H1 (cell line): ENCODE measurements around the gene TRAPPC5. TPM values are rescaled to one million over a fixed set of nuclear protein-coding genes. Genes with fewer than 3 reads are reported as not detected.

Experiments used
- CTCF ChIA-PET: fragments of 300-600 bp; sonication (Branson Sonifier 250); formaldehyde crosslinking; loops from one replicate; lab custom pipeline; 2021; ENCODE audit not compliant: partially characterized antibody; lab: Charles Lee
- POLR2A ChIA-PET: fragments of 300-600 bp; sonication (Branson Sonifier 250); formaldehyde crosslinking; loops from one replicate; lab custom pipeline; 2021; ENCODE audit warnings: inconsistent platforms; ENCODE audit not compliant: partially characterized antibody; lab: Charles Lee
- DNase-seq, 2 experiments: peaks; one replicate each; pipeline versions ENCODE4 v3.0.0 to v3.0.0-alpha.2; 2010 to 2022; ENCODE audit warnings: low spot score in 2 of 2, low read depth in 1 of 2, mixed read lengths in 1 of 2
- FAIRE-seq: peaks from 2 replicates; lab custom pipeline; 2011; peaks lifted over from hg19 to GRCh38; lab: Jason Lieb, UNC
- H2AFZ ChIP-seq: 2 replicates; pipeline ENCODE4 v1.8.1; 2012; ENCODE audit warnings: low read length, inconsistent platforms
- H2AK5ac ChIP-seq: 2 replicates; pipeline ENCODE4 v1.6.1; 2013; ENCODE audit warnings: low read depth, low read length
- H2BK120ac ChIP-seq: replicated peaks from 2 replicates; pipeline ENCODE3; 2013; ENCODE audit warnings: low read depth, low read length, inconsistent platforms
- H2BK12ac ChIP-seq: 2 replicates; pipeline ENCODE4 v1.6.1; 2013; ENCODE audit warnings: low read depth, low read length
- H2BK15ac ChIP-seq: 2 replicates; pipeline ENCODE4 v1.6.1; 2013; ENCODE audit warnings: low read length
- H2BK20ac ChIP-seq: 2 replicates; pipeline ENCODE4 v1.6.1; 2013; ENCODE audit warnings: low read length
- H2BK5ac ChIP-seq: 2 replicates; pipeline ENCODE4 v1.6.1; 2013; ENCODE audit warnings: low read depth, low read length
- H3K14ac ChIP-seq: 2 replicates; pipeline ENCODE4 v1.6.1; 2013; ENCODE audit warnings: inconsistent platforms; ENCODE audit not compliant: insufficient read length
- H3K18ac ChIP-seq: 2 replicates; pipeline ENCODE4 v1.6.1; 2013; ENCODE audit warnings: low read length; ENCODE audit errors: extremely low read depth
- H3K23ac ChIP-seq: 2 replicates; pipeline ENCODE4 v1.6.1; 2013; ENCODE audit warnings: inconsistent platforms; ENCODE audit not compliant: insufficient read length
- H3K23me2 ChIP-seq: 2 replicates; pipeline ENCODE4 v1.6.1; 2013; ENCODE audit warnings: low read depth, low read length
- H3K27ac ChIP-seq: 2 replicates; pipeline ENCODE4 v1.6.1; 2011; ENCODE audit warnings: low read depth, low read length, inconsistent platforms
- H3K27me3 ChIP-seq, 4 experiments: replicated peaks in 1 of 4; 1 replicate in 1 of 4; 2 replicates in 3 of 4; pipeline versions ENCODE4 v1.6.1 to v1.8.1; 2011 to 2013; ENCODE audit warnings: low read length in 3 of 4, mild to moderate bottlenecking in 3 of 4, inconsistent platforms in 2 of 4, mixed read lengths in 2 of 4, moderate library complexity in 1 of 4; ENCODE audit not compliant: control insufficient read depth in 3 of 4, insufficient read depth in 3 of 4; ENCODE audit errors: extremely low read depth in 1 of 4
- H3K36me3 ChIP-seq, 4 experiments: 2 replicates each; pipeline versions ENCODE4 v1.6.1 to v1.8.1; 2011 to 2013; ENCODE audit warnings: mild to moderate bottlenecking in 4 of 4, low read length in 3 of 4, moderate library complexity in 2 of 4, control low read depth in 1 of 4, inconsistent platforms in 1 of 4; ENCODE audit not compliant: insufficient read depth in 4 of 4, control insufficient read depth in 2 of 4
- H3K4ac ChIP-seq: replicated peaks from 2 replicates; pipeline ENCODE3; 2013; ENCODE audit warnings: low read length, low read depth, mixed read lengths, inconsistent platforms; ENCODE audit not compliant: insufficient read length
- H3K4me1 ChIP-seq, 4 experiments: replicated peaks in 1 of 4; 1 replicate in 1 of 4; 2 replicates in 3 of 4; pipeline versions ENCODE4 v1.6.1 to v1.8.1; 2011 to 2013; ENCODE audit warnings: low read length in 3 of 4, inconsistent platforms in 2 of 4, mixed read lengths in 1 of 4; ENCODE audit not compliant: insufficient read depth in 4 of 4, control insufficient read depth in 3 of 4
- H3K4me2 ChIP-seq, 2 experiments: 2 replicates each; pipeline versions ENCODE4 v1.6.1 to v1.8.1; 2011 to 2013; ENCODE audit warnings: low read depth in 2 of 2, low read length in 2 of 2, control low read depth in 1 of 2, inconsistent platforms in 1 of 2, mild to moderate bottlenecking in 1 of 2; ENCODE audit not compliant: insufficient read depth in 1 of 2
- H3K4me3 ChIP-seq, 4 experiments: fragments of 200-600, 300-600 bp in 1 of 4; sonication (generic), shearing (Covaris generic), sonication (Bioruptor Twin) in 1 of 4; 2 replicates each; pipeline versions ENCODE4 v1.5.1 to v1.8.1; 2011 to 2016; ENCODE audit warnings: low read length in 4 of 4, low read depth in 3 of 4, control low read depth in 2 of 4, inconsistent platforms in 2 of 4, mild to moderate bottlenecking in 2 of 4, mixed read lengths in 1 of 4, moderate library complexity in 1 of 4; ENCODE audit not compliant: insufficient read depth in 2 of 4; ENCODE audit errors: extremely low read depth in 1 of 4
- H3K56ac ChIP-seq: replicated peaks from 2 replicates; pipeline ENCODE3; 2013; ENCODE audit warnings: low read depth, mild to moderate bottlenecking, mixed read lengths, low read length, inconsistent platforms; ENCODE audit not compliant: insufficient read length
- H3K79me1 ChIP-seq: 2 replicates; pipeline ENCODE4 v1.6.1; 2013; ENCODE audit warnings: low read depth, low read length, control low read depth
- H3K79me2 ChIP-seq, 2 experiments: 2 replicates each; pipeline versions ENCODE4 v1.6.1 to v1.8.1; 2012 to 2013; ENCODE audit warnings: low read length in 2 of 2, mild to moderate bottlenecking in 2 of 2, inconsistent platforms in 1 of 2; ENCODE audit not compliant: insufficient read depth in 2 of 2, control insufficient read depth in 1 of 2
- H3K9ac ChIP-seq, 4 experiments: replicated peaks in 1 of 4; 1 replicate in 1 of 4; 2 replicates in 3 of 4; pipeline versions ENCODE4 v1.6.1 to v1.8.1; 2011 to 2013; ENCODE audit warnings: low read depth in 3 of 4, low read length in 3 of 4, control low read depth in 2 of 4, mild to moderate bottlenecking in 2 of 4, moderate library complexity in 2 of 4, inconsistent platforms in 1 of 4; ENCODE audit errors: extremely low read depth in 1 of 4
- H3K9me3 ChIP-seq, 2 experiments: 2 replicates each; pipeline versions ENCODE4 v1.6.1 to v1.8.1; 2012 to 2013; ENCODE audit warnings: mild to moderate bottlenecking in 2 of 2, moderate library complexity in 2 of 2, control low read depth in 1 of 2, inconsistent platforms in 1 of 2, low read depth in 1 of 2, low read length in 1 of 2, mixed read lengths in 1 of 2; ENCODE audit not compliant: insufficient read depth in 2 of 2
- H4K20me1 ChIP-seq, 2 experiments: replicated peaks in 1 of 2; 2 replicates each; pipeline versions ENCODE3 to v1.8.1; 2011 to 2013; ENCODE audit warnings: inconsistent platforms in 2 of 2, low read length in 2 of 2, mild to moderate bottlenecking in 1 of 2; ENCODE audit not compliant: insufficient read depth in 2 of 2, control insufficient read depth in 1 of 2
- H4K5ac ChIP-seq: 2 replicates; pipeline ENCODE4 v1.6.1; 2013; ENCODE audit warnings: low read length, low read depth, mixed read lengths, inconsistent platforms; ENCODE audit not compliant: insufficient read length
- H4K8ac ChIP-seq: 2 replicates; pipeline ENCODE4 v1.8.0; 2013; ENCODE audit warnings: mild to moderate bottlenecking, moderate library complexity, low read length, inconsistent platforms; ENCODE audit not compliant: insufficient read depth; ENCODE audit errors: extremely low read depth
- H4K91ac ChIP-seq: replicated peaks from 2 replicates; pipeline ENCODE3; 2013; ENCODE audit warnings: low read length, mixed read lengths, inconsistent platforms; ENCODE audit not compliant: insufficient read length
- ASH2L ChIP-seq: fragments of 200-600, 300-600 bp; sonication (generic); IDR thresholded peaks from one replicate; pipeline ENCODE4 v1.7.1; 2017; ENCODE audit warnings: low read length
- CREB1 ChIP-seq: IDR thresholded peaks from 2 replicates; pipeline ENCODE4 v1.6.1; 2012; ENCODE audit warnings: inconsistent platforms
- KDM4A ChIP-seq: IDR thresholded peaks from one replicate; pipeline ENCODE4 v1.7.1; 2012; ENCODE audit warnings: low read depth, mild to moderate bottlenecking, moderate library complexity, low read length, inconsistent platforms; ENCODE audit not compliant: severe bottlenecking
- MAFK ChIP-seq: IDR thresholded peaks from 2 replicates; pipeline ENCODE4 v1.6.1; 2012; ENCODE audit warnings: low read depth, mild to moderate bottlenecking, improper control_type of control experiment, low read length
- WGBS, 2 experiments: shearing (Covaris generic) in 1 of 2; methylation state at CpG; one replicate each; pipeline versions ENCODE4 v1.1.6 to v1.1.7; 2013 to 2015; ENCODE audit warnings: low lambda C conversion rate in 2 of 2, mixed read lengths in 2 of 2, inconsistent platforms in 1 of 2, low coverage in 1 of 2, missing lambda C conversion rate in 1 of 2; ENCODE audit not compliant: insufficient replicate concordance in 2 of 2, insufficient coverage in 1 of 2, insufficient read length in 1 of 2; ENCODE audit errors: extremely low coverage in 1 of 2, missing lambda C conversion rate in 1 of 2; 5-methylcytosine and 5-hydroxymethylcytosine counted together
- polyA plus RNA-seq, 7 experiments: library from polyadenylated mRNA; depleted of rRNA in 3 of 7; stranded (reverse) in 5 of 7; unstranded in 2 of 7; fragments of >200 nt in 5 of 7; fragments of 200-250 nt in 2 of 7; gene quantifications; 1 replicate in 5 of 7; 2 replicates in 1 of 7; 4 replicates in 1 of 7; pipeline versions ENCODE4 v1.2.1 to v1.2.3, GENCODE V29; 2011 to 2013; ENCODE audit warnings: missing spikeins in 2 of 7, mixed read lengths in 2 of 7
- total RNA-seq: library from RNA; stranded (reverse); fragmentation: NEBNext Ultra II Directional; extraction: Animal tissue kit (Norgen Biotek cat#: 25700); gene quantifications from 2 replicates; pipeline ENCODE4 v1.2.1, GENCODE V29; 2021

The TRAPPC5 gene
- total and polyA plus RNA-seq, 2 of the 8 experiments (the other 6 are each of a cell fraction or from before 2014, with no cell fraction given), result 109 to 120 TPM

DNA sequence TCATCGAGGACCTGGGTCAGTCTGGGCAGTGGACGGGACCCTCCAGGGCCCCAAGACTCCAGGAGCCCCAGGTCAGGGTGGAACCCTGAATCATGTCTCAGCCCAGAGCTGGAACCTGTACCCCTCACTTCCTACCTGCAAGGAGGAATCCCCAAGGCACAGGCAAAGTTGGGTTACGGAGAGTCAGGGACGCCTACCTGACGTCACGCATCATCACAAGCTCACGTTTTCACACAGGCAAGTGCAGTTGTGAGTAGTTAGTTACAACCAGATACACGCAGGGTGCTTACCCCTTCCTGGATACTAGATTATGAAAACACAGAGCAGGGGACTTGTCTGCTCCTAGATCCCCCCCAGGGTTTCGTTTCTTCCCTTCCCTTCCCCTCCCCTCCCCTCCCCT lies 9.8 kb upstream of the TRAPPC5 start:
- Histone ChIP-seq H3K14ac (no peak overlapping the region), H3K27ac (no peak overlapping the region), H3K4me2 (peak overlapping the region; percentile 70 to 86), H2BK12ac (no peak overlapping the region), H2BK15ac (no peak overlapping the region), H4K8ac (peak overlapping the region; percentile 79; the same call in 1 of the 2 replicates), H2BK5ac (0 out of 2 replicates have a peak overlapping the region, but pooled peaks have one; percentile 12), H3K9ac (no peak overlapping the region), H3K79me1 (no peaks in the 10 kb centered on the region), H3K23ac (no peak overlapping the region), H3K27me3 (peaks cover 0 to 18% (median 11%) of the 10 kb centered on the region in 4 experiments; a peak in 4 of 7 replicates), H3K4ac (no peak overlapping the region), H3K4me1 (peaks cover 0 to 3% (median 1%) of the 10 kb centered on the region in 4 experiments; a peak in 1 of 7 replicates), H3K9me3 (no peaks in the 10 kb centered on the region), H2BK120ac (peak overlapping the region; percentile 43), H2AFZ (peak overlapping the region; percentile 92), H3K23me2 (peaks cover 2% of the 10 kb centered on the region; the same call in 1 of the 2 replicates), H4K91ac (peak overlapping the region; percentile 85), H3K18ac (peak overlapping the region; percentile 78; the same call in 1 of the 2 replicates), H3K79me2 (no peaks in the 10 kb centered on the region), H4K5ac (peak overlapping the region; percentile 43), H4K20me1 (no peaks in the 10 kb centered on the region), H3K4me3 (peak overlapping the region; percentile 2 to 70 (median 48); a peak in 7 of 8 replicates), H2BK20ac (0 out of 2 replicates have a peak overlapping the region, but pooled peaks have one; percentile 72), H3K36me3 (no peaks in the 10 kb centered on the region), H3K56ac (no peak overlapping the region), H2AK5ac (no peak overlapping the region; the same call in 1 of the 2 replicates)
- WGBS, 2 experiments, result 76% methylated on average over 8 of the region's 9 CpGs; no CpG with 5 or more reads in 1 of the 2 experiments
- peak in 1 of 2 experiments; percentile 60 for DNase-seq
- TF ChIP-seq CREB1 (peak; percentile 72; the same call in 1 of the 2 replicates), MAFK (no peak), ASH2L (no peak), KDM4A (peak; percentile 44)
- no peak for FAIRE-seq
- CTCF ChIA-PET, result interaction anchor here (0.5 to 4.7 kb wide), 8 partner anchors 10 to 340 kb away, joined by 3 to 32 read pairs (median 4); partner anchors contain the start of gene TRAPPC5
- POLR2A ChIA-PET, result interaction anchor here (0.5 to 1.2 kb wide), 2 partner anchors 10 to 130 kb away, joined by 3 read pairs; partner anchors contain the start of gene TRAPPC5
